ENCODE measurements around the gene TMC7. TPM values are rescaled to one million over a fixed set of nuclear protein-coding genes. Genes with fewer than 3 reads are reported as not detected.

TMC7 gene
- total and polyA plus RNA-seq, 9 of the 15 experiments (the other 6 are each of a cell fraction or from before 2014, with no cell fraction given) = 0.08 to 2.0 (median 1.5) TPM

GRCh38 chr16:19067349-19068236 is 83.9 kb downstream of the TMC7 start, which contains the start of gene COQ7 (continued):
- TF ChIP-seq NONO (IDR thresholded peaks at IDR 0.05; ENCODE audit: low read depth in 2 of 2, low read length in 1 of 2) (no peak), NFATC3 (IDR thresholded peaks at IDR 0.05) (no peak), TAF9B (IDR thresholded peaks at IDR 0.05; ENCODE audit: partially characterized antibody) (no peak), HDAC8 (tag; IDR thresholded peaks at IDR 0.05) (no peak)
- TF ChIP-seq, protein P1, sequence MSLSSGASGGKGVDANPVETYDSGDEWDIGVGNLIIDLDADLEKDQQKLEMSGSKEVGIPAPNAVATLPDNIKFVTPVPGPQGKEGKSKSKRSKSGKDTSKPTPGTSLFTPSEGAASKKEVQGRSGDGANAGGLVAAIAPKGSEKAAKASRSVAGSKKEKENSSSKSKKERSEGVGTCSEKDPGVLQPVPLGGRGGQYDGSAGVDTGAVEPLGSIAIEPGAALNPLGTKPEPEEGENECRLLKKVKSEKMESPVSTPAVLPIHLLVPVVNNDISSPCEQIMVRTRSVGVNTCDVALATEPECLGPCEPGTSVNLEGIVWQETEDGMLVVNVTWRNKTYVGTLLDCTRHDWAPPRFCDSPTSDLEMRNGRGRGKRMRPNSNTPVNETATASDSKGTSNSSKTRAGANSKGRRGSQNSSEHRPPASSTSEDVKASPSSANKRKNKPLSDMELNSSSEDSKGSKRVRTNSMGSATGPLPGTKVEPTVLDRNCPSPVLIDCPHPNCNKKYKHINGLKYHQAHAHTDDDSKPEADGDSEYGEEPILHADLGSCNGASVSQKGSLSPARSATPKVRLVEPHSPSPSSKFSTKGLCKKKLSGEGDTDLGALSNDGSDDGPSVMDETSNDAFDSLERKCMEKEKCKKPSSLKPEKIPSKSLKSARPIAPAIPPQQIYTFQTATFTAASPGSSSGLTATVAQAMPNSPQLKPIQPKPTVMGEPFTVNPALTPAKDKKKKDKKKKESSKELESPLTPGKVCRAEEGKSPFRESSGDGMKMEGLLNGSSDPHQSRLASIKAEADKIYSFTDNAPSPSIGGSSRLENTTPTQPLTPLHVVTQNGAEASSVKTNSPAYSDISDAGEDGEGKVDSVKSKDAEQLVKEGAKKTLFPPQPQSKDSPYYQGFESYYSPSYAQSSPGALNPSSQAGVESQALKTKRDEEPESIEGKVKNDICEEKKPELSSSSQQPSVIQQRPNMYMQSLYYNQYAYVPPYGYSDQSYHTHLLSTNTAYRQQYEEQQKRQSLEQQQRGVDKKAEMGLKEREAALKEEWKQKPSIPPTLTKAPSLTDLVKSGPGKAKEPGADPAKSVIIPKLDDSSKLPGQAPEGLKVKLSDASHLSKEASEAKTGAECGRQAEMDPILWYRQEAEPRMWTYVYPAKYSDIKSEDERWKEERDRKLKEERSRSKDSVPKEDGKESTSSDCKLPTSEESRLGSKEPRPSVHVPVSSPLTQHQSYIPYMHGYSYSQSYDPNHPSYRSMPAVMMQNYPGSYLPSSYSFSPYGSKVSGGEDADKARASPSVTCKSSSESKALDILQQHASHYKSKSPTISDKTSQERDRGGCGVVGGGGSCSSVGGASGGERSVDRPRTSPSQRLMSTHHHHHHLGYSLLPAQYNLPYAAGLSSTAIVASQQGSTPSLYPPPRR (CRISPR knock-in tag; IDR thresholded peaks at IDR 0.05; ENCODE audit: borderline replicate concordance) = no peak

All from K562 (cell line).